Fibroblast of skin of scalp (primary cell): Measurements from ENCODE around the gene ANO1.
A peak's percentile ranks its signal among the peaks of the same experiment; 100 is the strongest.

Experiments used
- DNase-seq: peaks from one replicate; pipeline ENCODE4 v3.0.0-alpha.2; 2013

ANO1 gene

GRCh38 chr11:70116386-70117065 is 38.4 kb downstream of the ANO1 start:
- no peak for DNase-seq

GRCh38 chr11:70117567-70118145 is 39.5 kb downstream of the ANO1 start:
- DNase-seq, result no peak

- DNase-seq, result no peak
Measured at GRCh38 chr11:70118642-70119041, 40.5 kb downstream of the ANO1 start.

- DNase-seq, result no peak
Measured at GRCh38 chr11:70119502-70119901, 41.4 kb downstream of the ANO1 start.

- no peak for DNase-seq
Measured at GRCh38 chr11:70120674-70121073, 42.6 kb downstream of the ANO1 start.

GRCh38 chr11:70122490-70123198 is 44.5 kb downstream of the ANO1 start:
- DNase-seq, result no peak

GRCh38 chr11:70123711-70124110 is 45.6 kb downstream of the ANO1 start:
- DNase-seq, result no peak

GRCh38 chr11:70124321-70125000 is 46.3 kb downstream of the ANO1 start:
- no peak for DNase-seq

GRCh38 chr11:70126494-70126893 is 48.4 kb downstream of the ANO1 start:
- DNase-seq, result no peak

GRCh38 chr11:70127653-70128434 is 49.7 kb downstream of the ANO1 start:
- peak; percentile 75 for DNase-seq

GRCh38 chr11:70128435-70128906 is 50.4 kb downstream of the ANO1 start:
- DNase-seq, result peak; percentile 62

- no peak for DNase-seq
Measured at GRCh38 chr11:70129051-70129592, 51.0 kb downstream of the ANO1 start.

- DNase-seq, result no peak
Measured at GRCh38 chr11:70130636-70131035, 52.5 kb downstream of the ANO1 start.

GRCh38 chr11:70131606-70132190 is 53.6 kb downstream of the ANO1 start:
- DNase-seq, result no peak

- DNase-seq, result no peak
Measured at GRCh38 chr11:70132641-70133040, 54.5 kb downstream of the ANO1 start.

GRCh38 chr11:70133771-70134335 is 55.7 kb downstream of the ANO1 start:
- no peak for DNase-seq

GRCh38 chr11:70134490-70134889 is 56.4 kb downstream of the ANO1 start:
- no peak for DNase-seq

- DNase-seq, result no peak
Measured at GRCh38 chr11:70135142-70135541, 57.0 kb downstream of the ANO1 start.

- peak; percentile 34 for DNase-seq
Measured at GRCh38 chr11:70135625-70136059, 57.5 kb downstream of the ANO1 start.

GRCh38 chr11:70137383-70137782 is 59.3 kb downstream of the ANO1 start:
- no peak for DNase-seq

GRCh38 chr11:70138403-70138802 is 60.3 kb downstream of the ANO1 start:
- no peak for DNase-seq
